HepG2 (cell line): ENCODE measurements around the gene PTMA. TPM values are rescaled to one million over a fixed set of nuclear protein-coding genes. Genes with fewer than 3 reads are reported as not detected.

ENCODE experiments used
- FOXA1 ChIP-seq, 2 experiments: fragments of 450-650 bp in 1 of 2; sonication (generic) in 1 of 2; formaldehyde crosslinking in 1 of 2; IDR thresholded peaks; 2 replicates each; pipeline versions ENCODE4 v1.4.0 to v1.6.1; 2016 to 2020; ENCODE audit warnings: missing genetic modification reagents in 1 of 2
- HMGXB4 ChIP-seq, 2 experiments: sonication (generic) in 1 of 2; formaldehyde crosslinking in 1 of 2; IDR thresholded peaks; 2 replicates each; pipeline versions ENCODE4 v1.4.0 to v1.6.1; 2018 to 2020; ENCODE audit warnings: missing genetic modification reagents in 2 of 2, borderline replicate concordance in 1 of 2, low read depth in 1 of 2, mild to moderate bottlenecking in 1 of 2, missing biosample characterization in 1 of 2
- NCOA2 ChIP-seq: sonication (generic); formaldehyde crosslinking; IDR thresholded peaks from 2 replicates; pipeline ENCODE4 v1.8.0; 2022; ENCODE audit warnings: inconsistent platforms
- SNAPC2 ChIP-seq: sonication (generic); formaldehyde crosslinking; IDR thresholded peaks from 2 replicates; pipeline ENCODE4 v1.8.1; 2022; ENCODE audit warnings: mild to moderate bottlenecking, missing genetic modification reagents
- TBX3 ChIP-seq: fragments of 450-650 bp; IDR thresholded peaks from 2 replicates; pipeline ENCODE4 v1.6.1; 2017; ENCODE audit warnings: antibody characterized with exemption, mild to moderate bottlenecking, inconsistent platforms, borderline replicate concordance
- TFE3 ChIP-seq: IDR thresholded peaks from 2 replicates; pipeline ENCODE4 v1.6.1; 2016
- ZNF124 ChIP-seq: sonication (generic); formaldehyde crosslinking; IDR thresholded peaks from 2 replicates; pipeline ENCODE4 v1.4.0; 2020; ENCODE audit warnings: missing genetic modification reagents
- ZNF335 ChIP-seq: sonication (generic); formaldehyde crosslinking; IDR thresholded peaks from 2 replicates; pipeline ENCODE4 v1.4.0; 2020; ENCODE audit warnings: missing genetic modification reagents
- ZNF451 ChIP-seq: sonication (generic); formaldehyde crosslinking; IDR thresholded peaks from 2 replicates; pipeline ENCODE4 v1.5.0; 2020; ENCODE audit warnings: mild to moderate bottlenecking, missing genetic modification reagents
- ZNF484 ChIP-seq: sonication (generic); formaldehyde crosslinking; IDR thresholded peaks from 2 replicates; pipeline ENCODE4 v1.5.1; 2020; ENCODE audit warnings: mild to moderate bottlenecking, low read depth, missing genetic modification reagents, borderline replicate concordance
- ZNF772 ChIP-seq: sonication (generic); formaldehyde crosslinking; IDR thresholded peaks from 2 replicates; pipeline ENCODE4 v1.5.0; 2020; ENCODE audit warnings: mild to moderate bottlenecking, missing genetic modification reagents
- polyA plus RNA-seq, 8 experiments: library from polyadenylated mRNA; depleted of rRNA in 3 of 8; stranded (reverse) in 7 of 8; unstranded in 1 of 8; fragments of >200 nt; fragmentation: Illumina TruSeq in 4 of 8; extraction: Trizol in 4 of 8; gene quantifications; 2 replicates each; pipeline versions ENCODE4 v1.2.1 to v1.2.3, GENCODE V29; 2011 to 2016; ENCODE audit warnings: low read depth in 4 of 8, missing spikeins in 1 of 8, mixed read lengths in 1 of 8; ENCODE audit not compliant: insufficient read depth in 1 of 8
- total RNA-seq, 5 experiments: library from RNA; depleted of rRNA; stranded (reverse); fragments of >200 nt; fragmentation: Illumina TruSeq; extraction: Trizol; gene quantifications; 2 replicates each; pipeline ENCODE4 v1.2.3, GENCODE V29; 2016; ENCODE audit warnings: low read depth in 1 of 5
- TF ChIP-seq, protein P1 (sequence below), 2 experiments: fragments of 450-650 bp in 1 of 2; sonication (generic) in 1 of 2; formaldehyde crosslinking; IDR thresholded peaks; 2 replicates each; pipeline versions ENCODE4 v1.5.0 to v1.8.0; 2020 to 2022; ENCODE audit warnings: mild to moderate bottlenecking in 1 of 2, missing genetic modification reagents in 1 of 2
- TF ChIP-seq, protein P2 (sequence below), 2 experiments: fragments of 450-650 bp in 1 of 2; sonication (generic) in 1 of 2; formaldehyde crosslinking in 1 of 2; IDR thresholded peaks; 2 replicates each; pipeline versions ENCODE4 v1.6.1 to v1.8.0; 2016 to 2022; ENCODE audit warnings: antibody characterized with exemption in 1 of 2, mild to moderate bottlenecking in 1 of 2, missing genetic modification reagents in 1 of 2

Gene PTMA
- total and polyA plus RNA-seq, 2 of the 13 experiments (the other 11 are each of a cell fraction or from before 2014, with no cell fraction given), result 190 to 1,086 TPM

GRCh38 chr2:231685349-231686191, 22.8 kb upstream of the PTMA start (continued):
- TF ChIP-seq, protein P1, sequence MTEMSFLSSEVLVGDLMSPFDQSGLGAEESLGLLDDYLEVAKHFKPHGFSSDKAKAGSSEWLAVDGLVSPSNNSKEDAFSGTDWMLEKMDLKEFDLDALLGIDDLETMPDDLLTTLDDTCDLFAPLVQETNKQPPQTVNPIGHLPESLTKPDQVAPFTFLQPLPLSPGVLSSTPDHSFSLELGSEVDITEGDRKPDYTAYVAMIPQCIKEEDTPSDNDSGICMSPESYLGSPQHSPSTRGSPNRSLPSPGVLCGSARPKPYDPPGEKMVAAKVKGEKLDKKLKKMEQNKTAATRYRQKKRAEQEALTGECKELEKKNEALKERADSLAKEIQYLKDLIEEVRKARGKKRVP (CRISPR knock-in tag; IDR thresholded peaks at IDR 0.05), result no peak
- no peak for TF ChIP-seq FOXA1 (IDR thresholded peaks at IDR 0.05)
- TF ChIP-seq FOXA1 (CRISPR knock-in tag; IDR thresholded peaks at IDR 0.05), result 0 out of 2 replicates have a peak, but pooled peaks have one; percentile 4
- no peak for TF ChIP-seq ZNF484 (CRISPR knock-in tag)
- TF ChIP-seq NCOA2 (CRISPR knock-in tag), result 0 out of 2 replicates have a peak, but pooled peaks have one; percentile 30
- no peak for TF ChIP-seq SNAPC2 (CRISPR knock-in tag)
- TF ChIP-seq HMGXB4 (CRISPR knock-in tag; IDR thresholded peaks at IDR 0.05; ENCODE audit: borderline replicate concordance in 1 of 2, low read depth in 1 of 2), result peak; percentile 49 to 86; a peak in 3 of 4 replicates
- TF ChIP-seq TFE3 (CRISPR knock-in tag), result peak; percentile 69
- no peak for TF ChIP-seq ZNF335 (CRISPR knock-in tag)
- TF ChIP-seq ZNF772 (CRISPR knock-in tag), result 0 out of 2 replicates have a peak, but pooled peaks have one; percentile 29
- TF ChIP-seq TBX3, result 0 out of 2 replicates have a peak, but pooled peaks have one; percentile 26
- TF ChIP-seq, protein P2, sequence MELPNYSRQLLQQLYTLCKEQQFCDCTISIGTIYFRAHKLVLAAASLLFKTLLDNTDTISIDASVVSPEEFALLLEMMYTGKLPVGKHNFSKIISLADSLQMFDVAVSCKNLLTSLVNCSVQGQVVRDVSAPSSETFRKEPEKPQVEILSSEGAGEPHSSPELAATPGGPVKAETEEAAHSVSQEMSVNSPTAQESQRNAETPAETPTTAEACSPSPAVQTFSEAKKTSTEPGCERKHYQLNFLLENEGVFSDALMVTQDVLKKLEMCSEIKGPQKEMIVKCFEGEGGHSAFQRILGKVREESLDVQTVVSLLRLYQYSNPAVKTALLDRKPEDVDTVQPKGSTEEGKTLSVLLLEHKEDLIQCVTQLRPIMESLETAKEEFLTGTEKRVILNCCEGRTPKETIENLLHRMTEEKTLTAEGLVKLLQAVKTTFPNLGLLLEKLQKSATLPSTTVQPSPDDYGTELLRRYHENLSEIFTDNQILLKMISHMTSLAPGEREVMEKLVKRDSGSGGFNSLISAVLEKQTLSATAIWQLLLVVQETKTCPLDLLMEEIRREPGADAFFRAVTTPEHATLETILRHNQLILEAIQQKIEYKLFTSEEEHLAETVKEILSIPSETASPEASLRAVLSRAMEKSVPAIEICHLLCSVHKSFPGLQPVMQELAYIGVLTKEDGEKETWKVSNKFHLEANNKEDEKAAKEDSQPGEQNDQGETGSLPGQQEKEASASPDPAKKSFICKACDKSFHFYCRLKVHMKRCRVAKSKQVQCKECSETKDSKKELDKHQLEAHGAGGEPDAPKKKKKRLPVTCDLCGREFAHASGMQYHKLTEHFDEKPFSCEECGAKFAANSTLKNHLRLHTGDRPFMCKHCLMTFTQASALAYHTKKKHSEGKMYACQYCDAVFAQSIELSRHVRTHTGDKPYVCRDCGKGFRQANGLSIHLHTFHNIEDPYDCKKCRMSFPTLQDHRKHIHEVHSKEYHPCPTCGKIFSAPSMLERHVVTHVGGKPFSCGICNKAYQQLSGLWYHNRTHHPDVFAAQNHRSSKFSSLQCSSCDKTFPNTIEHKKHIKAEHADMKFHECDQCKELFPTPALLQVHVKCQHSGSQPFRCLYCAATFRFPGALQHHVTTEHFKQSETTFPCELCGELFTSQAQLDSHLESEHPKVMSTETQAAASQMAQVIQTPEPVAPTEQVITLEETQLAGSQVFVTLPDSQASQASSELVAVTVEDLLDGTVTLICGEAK (IDR thresholded peaks at IDR 0.05), result no peak
- TF ChIP-seq, protein P2 (CRISPR knock-in tag; IDR thresholded peaks at IDR 0.05), result 0 out of 2 replicates have a peak, but pooled peaks have one; percentile 63
- 0 out of 2 replicates have a peak, but pooled peaks have one; percentile 49 for TF ChIP-seq ZNF451 (CRISPR knock-in tag)
- no peak for TF ChIP-seq ZNF124 (CRISPR knock-in tag)
